Effector CD8-positive, alpha-beta T cell (primary cell): Measurements from ENCODE around the gene CLIC3.
"Not testable (repeated sequence)": the region's sequence is repeated elsewhere in the genome, so short reads cannot be mapped to it uniquely, and the experiment has no call there.

Source experiments
- DNase-seq: peaks from one replicate; lab custom pipeline; 2025; lab: John Stamatoyannopoulos, UW

CLIC3 gene

DNA sequence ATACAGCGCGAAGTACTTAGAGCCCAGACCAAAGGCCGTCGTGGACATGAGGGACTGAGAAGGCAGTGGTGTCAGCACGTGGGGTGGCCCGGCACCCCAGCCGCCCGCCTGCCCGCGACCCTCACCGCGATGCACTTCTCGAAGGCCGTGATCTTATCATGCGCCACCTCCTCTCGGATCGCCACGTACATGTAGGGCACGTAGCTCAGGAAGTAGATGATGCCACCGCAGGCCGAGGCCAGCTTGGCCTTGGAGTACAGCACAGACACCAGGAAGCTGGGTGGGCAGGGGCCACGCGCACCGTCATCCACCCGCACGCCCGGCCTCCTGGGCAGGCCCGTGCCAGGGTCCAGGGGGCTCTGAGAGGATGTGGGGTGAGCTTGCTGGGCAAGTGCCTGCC lies 20.7 kb upstream of the CLIC3 start:
- DNase-seq: no peak

DNA sequence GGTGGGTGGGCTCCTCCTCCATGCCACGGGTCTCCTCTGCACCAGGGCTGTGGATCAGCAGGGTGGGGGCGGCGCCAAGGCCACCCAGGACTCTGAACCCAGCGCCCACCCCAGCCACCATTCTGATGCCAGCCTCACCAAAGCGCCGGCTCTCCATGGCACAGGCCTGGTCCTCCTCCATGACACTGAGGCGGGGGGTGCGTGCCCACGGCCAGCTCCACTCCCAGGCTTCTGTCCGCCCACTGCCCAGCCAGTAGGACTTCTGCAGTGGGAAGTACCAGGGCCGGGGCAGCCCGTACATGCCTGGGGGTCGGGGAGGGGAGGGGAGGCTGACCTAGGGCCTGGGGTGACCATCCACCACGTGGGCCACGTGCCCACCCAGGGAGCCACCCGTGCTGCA lies 20.1 kb upstream of the CLIC3 start:
- DNase-seq: no peak

DNA sequence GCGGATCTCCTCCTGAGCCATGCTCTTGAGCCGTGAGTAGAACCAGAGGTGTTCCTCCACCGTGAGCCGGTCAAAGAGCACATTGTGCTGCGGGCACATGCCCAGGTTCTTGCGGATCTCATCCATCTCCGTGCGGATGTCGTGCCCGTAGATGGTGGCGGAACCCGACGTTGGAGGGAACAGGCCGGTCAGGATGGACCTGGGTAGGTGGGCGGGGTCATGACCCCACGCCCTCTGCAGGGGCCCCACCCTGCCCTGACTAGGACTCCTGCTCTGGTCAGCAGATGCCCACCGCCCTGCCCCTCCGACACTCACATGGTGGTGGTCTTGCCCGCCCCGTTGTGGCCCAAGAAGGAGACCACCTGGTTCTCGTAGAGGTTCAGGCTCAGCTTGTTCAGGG lies 19.6 kb upstream of the CLIC3 start:
- DNase-seq: no peak

GRCh38 chr9:137015540-137015930 lies 19.2 kb upstream of the CLIC3 start:
- no peak for DNase-seq

DNA sequence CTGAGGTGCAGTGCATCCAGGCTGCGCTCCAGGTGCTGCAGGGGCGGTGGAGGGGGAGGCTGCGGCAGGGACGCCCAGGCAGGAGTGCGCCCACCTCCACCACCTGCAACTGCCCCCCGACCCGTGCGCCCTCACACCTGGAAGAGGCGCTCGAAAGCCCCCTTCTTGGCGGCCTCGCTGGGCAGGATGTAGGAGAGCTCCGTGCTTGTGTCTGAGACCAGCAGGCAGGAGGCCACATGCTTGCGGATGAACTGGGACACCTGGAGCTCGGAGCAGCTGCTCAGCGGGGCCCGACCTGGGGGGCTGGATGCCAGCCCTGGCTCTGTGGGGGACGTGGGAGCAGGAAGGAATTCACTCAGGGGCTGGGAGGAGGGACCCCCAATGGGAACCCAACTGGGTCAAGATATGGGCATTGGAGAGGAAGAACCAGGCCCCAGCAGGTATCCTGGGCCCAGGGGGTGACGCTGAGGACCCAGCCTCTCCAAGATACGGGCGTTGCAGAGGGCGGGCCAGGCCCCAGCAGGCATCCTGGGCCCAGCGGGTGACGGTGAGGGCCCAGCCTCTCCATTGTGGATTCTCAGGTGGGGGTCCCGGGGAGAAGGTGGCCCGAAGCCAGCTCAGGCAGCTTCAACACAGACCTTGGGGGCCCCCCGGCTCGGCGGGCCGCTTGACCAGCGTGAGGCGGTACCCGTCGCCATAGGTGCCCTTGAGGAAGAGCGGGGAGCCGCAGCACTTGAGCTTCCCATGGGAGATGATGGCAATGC lies 18.6 kb upstream of the CLIC3 start:
- DNase-seq: no peak

DNA sequence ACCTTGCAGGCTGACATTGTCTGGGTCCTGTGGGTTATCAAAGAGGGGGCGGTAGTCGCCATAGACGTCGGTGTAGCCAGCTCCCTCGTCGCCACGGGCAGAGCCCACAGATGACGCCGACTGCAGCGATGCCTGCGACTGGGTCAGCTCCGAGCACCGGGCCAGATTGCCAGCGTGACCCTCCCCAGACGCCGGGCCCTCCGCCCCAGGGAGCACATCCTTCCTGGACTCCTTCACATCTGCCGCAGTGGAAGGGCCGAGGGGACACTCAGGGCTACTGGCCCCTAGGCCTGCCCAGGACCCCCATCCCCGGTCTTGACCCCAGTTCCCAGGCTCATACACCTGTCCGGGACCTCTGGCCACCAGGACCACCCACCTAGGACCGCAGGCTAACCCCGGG lies 17.8 kb upstream of the CLIC3 start:
- DNase-seq: no peak

DNA sequence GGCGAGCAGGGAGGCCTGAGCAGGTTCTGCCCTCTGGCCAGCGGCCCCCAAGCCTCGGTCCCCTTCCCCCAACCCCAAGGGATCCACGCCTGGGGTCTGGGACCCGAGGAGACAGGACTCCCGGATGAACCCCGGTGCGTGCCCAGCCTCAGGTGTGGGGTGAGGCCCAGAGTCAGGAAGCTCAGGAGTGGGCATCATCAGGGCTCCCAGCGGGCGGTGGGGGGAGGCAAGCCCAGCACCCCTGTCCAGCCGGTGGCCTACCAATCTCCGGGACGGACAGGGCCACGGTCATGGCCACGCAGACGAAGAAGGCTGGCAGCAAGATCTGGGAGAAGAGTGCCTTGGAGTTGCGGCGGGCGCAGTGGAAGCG lies 17.2 kb upstream of the CLIC3 start:
- no peak for DNase-seq

GRCh38 chr9:137012694-137013570 lies 16.6 kb upstream of the CLIC3 start:
- DNase-seq: no peak

DNA sequence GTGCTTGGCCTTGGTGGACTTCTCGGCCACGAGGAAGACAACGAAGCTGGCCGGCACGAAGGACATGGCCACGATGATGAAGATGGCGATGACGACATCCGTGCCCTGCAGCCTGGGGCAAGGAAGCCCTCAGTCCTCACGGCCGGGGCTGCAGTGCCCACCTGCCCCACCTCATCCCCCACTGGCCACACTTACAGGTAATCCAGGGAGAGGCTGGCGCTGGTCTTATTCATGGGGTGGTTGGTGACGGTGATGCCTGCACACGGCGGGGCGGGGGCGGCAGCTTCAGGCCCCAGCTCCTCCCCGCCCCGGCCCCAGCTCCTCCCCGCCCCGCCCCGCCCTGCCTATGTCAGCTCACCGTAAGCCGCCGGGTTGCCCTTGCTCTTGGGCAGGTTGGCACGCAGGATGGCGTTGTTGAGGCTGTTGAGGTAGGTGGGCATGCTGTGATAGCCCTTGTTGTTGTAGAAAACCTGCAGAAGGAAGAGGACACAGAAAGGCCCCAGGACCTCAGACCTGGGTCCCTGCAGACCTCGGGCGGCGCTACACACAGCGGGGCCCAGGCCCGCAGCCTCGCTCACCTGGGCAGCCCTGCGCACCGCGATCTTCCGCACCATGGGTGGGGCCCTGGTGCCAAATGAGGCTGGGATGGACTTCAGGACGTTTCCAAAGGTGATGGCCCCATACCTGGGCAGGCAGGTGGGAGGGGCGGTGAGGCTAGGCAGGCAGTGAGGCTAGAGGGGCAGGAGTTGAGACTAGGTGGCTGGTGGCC lies 15.7 kb upstream of the CLIC3 start:
- DNase-seq: no peak

DNA sequence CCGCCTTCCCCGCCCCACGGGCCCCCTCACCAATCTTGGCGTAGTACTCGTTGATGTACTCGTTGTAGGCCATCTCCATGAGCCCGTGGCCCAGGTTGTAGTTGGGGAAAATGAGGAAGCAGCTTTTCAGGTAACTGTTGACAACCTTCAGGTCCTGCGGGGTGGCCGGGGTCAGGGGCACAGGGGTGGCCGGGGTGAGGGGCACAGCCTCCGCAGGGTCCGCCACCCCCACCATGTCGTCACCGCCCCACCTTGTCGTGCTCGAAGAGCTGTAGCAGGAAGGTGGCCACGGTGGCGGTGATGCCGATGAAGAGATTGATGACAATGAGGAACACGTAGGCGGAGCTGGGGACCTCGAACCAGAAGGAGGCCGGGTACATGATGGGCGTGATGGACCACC lies 14.8 kb upstream of the CLIC3 start:
- no peak for DNase-seq

DNA sequence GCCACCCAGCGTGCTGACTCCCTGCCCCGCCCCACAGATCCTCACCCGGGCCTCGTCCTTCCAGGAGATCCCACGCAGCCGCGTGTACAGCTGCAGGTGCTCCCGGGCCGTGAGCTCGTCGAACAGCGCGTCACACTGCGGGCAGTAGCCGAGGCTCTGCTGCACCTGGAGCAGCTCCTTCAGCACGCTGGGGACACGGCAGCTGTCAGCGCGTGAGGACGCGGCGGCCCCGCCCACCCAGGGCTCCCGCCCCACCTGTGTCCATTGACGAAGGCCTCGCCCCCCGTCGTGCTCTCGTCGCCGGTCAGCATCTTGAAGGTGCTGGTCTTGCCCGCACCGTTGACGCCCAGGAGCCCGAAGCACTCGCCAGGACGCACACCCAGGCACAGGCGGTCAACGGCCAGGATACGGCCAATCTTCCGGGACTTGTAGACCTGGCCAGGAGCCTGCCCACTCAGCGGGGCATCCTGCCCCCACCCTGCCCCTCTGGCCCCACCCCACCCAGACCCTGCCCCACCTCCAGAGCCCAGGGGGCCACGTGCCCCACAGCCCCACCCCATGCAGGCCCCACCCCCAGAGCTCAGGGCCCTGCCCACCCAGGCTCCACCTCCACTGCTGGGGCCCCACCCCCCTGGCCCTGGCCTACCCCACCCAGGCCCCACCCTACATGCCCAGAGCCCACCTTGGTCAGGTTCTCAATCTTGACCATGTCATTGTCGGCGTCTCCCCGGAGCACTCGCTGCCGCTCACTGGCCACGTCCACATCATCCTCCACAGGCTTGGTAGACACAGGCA lies 13.8 kb upstream of the CLIC3 start:
- no peak for DNase-seq

DNA sequence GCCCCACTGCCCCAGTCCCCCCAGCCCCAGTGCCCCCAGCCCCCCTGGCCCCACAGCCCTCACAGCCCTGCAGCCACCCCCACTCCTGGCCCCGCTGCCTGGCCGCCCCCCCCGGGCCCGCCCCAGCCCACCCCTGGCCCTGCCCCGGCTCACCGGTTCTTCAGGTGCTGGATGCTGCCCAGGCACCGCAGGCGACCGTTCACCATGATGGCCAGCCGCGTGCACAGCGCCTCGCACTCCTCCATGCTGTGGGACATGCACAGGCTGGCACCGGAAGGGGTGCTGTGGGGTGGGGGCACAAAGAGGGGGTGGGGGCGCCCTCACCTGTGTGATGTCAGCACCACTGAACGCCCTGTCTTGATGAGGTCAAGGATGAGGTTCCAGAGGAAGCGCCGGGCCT lies 12.8 kb upstream of the CLIC3 start:
- DNase-seq: no peak

DNA sequence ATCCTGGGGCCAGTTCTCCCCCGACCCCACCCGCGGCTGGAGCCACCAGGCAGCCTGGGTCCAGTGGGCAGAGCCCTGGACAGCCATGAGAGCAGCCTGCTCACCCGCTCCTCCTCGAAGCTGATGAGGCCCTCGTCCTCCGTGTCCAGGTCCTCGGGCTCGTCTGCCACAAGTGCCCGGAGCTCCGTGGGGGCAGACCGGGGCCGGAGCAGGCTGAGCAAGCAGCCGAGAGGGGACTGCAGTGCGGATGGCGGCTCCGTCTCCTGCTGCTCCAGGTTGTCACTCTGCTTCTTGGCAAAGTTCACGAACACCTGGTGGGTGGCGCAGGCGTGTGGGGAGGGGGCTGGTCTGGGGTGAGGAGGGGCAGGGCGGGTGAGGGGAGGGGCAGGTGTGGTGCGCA lies 11.9 kb upstream of the CLIC3 start:
- DNase-seq: no peak

GRCh38 chr9:137007816-137008270 lies 11.5 kb upstream of the CLIC3 start:
- DNase-seq: no peak

DNA sequence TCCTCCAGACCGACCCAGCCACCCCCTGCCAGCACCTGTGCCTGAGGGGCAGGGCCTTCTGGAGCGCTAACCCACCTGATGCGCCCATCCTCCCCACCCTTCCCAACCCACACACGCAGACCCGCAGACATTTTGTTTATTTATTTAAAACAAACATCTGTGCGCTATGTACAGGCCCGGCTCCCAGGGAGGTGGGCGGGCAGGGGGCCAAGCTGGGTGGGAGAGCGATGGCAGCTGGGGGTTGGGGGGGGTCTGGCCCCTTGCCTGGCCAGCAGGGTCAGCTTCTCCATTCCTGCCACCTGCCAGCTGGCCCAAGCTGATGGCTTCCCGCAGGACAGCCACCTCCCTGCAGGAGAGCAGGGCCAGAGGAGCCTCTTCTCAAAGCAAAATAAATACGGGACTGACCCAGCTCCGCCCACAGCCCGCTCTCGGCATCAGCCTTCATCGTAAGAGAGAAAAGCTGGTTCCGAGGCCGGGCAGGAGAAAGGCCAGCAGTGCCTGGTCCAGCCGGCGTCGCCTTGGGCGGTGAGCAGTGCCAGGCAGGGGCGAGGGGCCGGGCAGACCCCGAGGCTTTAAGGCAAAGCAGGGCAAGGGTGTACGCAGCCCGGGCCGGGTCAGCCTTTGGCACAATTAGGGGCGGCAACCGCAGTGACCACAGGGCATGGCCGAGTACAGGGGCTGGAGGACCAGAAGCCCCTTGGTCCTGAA lies 10.9 kb upstream of the CLIC3 start:
- DNase-seq: no peak

GRCh38 chr9:137006116-137007003 lies 10.0 kb upstream of the CLIC3 start:
- no peak for DNase-seq

DNA sequence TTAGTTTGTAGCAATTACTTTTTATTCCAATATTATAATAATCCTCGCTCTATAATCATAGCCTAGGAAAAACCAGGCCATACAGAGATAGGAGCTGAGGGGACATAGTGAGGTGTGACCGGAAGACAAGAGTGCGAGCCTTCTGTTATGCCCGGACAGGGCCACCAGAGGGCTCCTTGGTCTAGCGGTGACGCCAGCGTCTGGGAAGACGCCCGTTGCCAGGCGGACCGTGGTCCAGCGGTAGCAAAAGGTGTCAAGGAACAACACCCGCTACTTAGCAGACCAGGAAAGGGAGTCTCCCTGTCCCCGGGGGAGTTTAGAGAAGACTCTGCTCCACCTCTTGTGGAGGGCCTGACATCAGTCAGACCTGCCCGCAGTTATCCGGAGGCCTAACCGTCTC lies 7.9 kb upstream of the CLIC3 start:
- DNase-seq: not testable (repeated sequence)

DNA sequence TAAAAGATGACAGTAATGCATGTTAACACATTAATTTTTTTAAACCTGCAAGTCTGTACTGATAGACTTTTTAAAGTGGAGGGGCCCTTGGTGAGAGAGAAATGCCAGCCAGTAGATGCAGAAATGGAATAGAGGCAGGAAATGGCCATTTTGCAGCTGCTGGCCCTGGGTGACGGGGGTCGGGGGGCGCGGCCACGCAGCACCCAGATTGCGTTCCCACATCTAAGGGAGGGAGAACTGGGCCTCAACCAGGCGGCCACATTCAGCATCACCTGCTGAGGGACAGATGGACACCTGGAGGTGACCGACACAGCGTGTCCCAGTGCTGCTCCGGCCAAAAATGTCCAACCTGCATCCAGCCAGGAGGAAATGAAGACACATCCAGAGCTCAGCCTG lies 6.3 kb upstream of the CLIC3 start:
- no peak for DNase-seq

- no peak for DNase-seq
Measured at GRCh38 chr9:137001857-137002645, 5.7 kb upstream of the CLIC3 start.
